Esophagus squamous epithelium (tissue), 5 donors: ENCODE data around the gene MVK. TPM values are rescaled to one million over a fixed set of nuclear protein-coding genes. Genes with fewer than 3 reads are reported as not detected.

ENCODE experiments used
- DNase-seq: peaks from one replicate; lab custom pipeline; 2025; lab: John Stamatoyannopoulos, UW
- H3K27ac ChIP-seq, 4 donors: fragments of 200-600 bp; sonication (generic); one replicate each; pipeline ENCODE4 v1.5.1; 2016 to 2019; ENCODE audit warnings: mild to moderate bottlenecking in 1 of 4
- H3K27me3 ChIP-seq, 4 donors: fragments of 200-600 bp; sonication (generic); 1 replicate in 3 of 4; 2 replicates in 1 of 4; pipeline versions ENCODE4 v1.5.1 to v1.6.0; 2017 to 2021; ENCODE audit warnings: antibody characterized with exemption in 1 of 4
- H3K36me3 ChIP-seq, 3 donors: fragments of 200-600 bp; sonication (generic); one replicate each; pipeline ENCODE4 v1.5.1; 2016 to 2019
- H3K4me1 ChIP-seq, 3 donors: fragments of 200-600 bp; sonication (generic); one replicate each; pipeline ENCODE4 v1.5.1; 2017 to 2019
- H3K4me3 ChIP-seq, 4 donors: fragments of 200-600 bp; sonication (generic); 1 replicate in 3 of 4; 2 replicates in 1 of 4; pipeline ENCODE4 v1.5.1; 2016 to 2019; ENCODE audit warnings: mild to moderate bottlenecking in 2 of 4, moderate library complexity in 1 of 4
- H3K9me3 ChIP-seq, 3 donors: fragments of 200-600 bp; sonication (generic); one replicate each; pipeline ENCODE4 v1.5.1; 2016 to 2019
- CTCF ChIP-seq, 6 experiments: fragments of 450-650 bp in 4 of 6; fragments of 200-600 bp in 2 of 6; sonication (generic) in 2 of 6; IDR thresholded peaks; one replicate each; pipeline ENCODE4 v1.5.1; 2016 to 2019; ENCODE audit warnings: antibody characterized with exemption in 6 of 6, mild to moderate bottlenecking in 4 of 6, moderate library complexity in 4 of 6
- POLR2A ChIP-seq, 4 donors: fragments of 450-650 bp; IDR thresholded peaks; one replicate each; pipeline ENCODE4 v1.6.1; 2017; ENCODE audit warnings: antibody characterized with exemption in 4 of 4, mild to moderate bottlenecking in 4 of 4, moderate library complexity in 3 of 4
- WGBS, 2 donors: methylation state at CpG; one replicate each; pipeline ENCODE4 v1.1.5; 2018; 5-methylcytosine and 5-hydroxymethylcytosine counted together
- intact Hi-C: fragments of 100-400 bp; cut with DNase I; formaldehyde crosslinking; loops from one replicate; pipeline ENCODE4 v1.15.0; 2022
- total RNA-seq, 4 donors: library from RNA; depleted of rRNA; stranded (reverse); fragments of >200 nt; gene quantifications; one replicate each; pipeline ENCODE4 v1.1.0, GENCODE V29; 2016
- donor health status: DM: yes; HTN: yes; CAD: no.

Gene MVK
- total RNA-seq, 4 donors from 2014 or later = 38.9 to 62.6 (median 46.4) TPM

- Histone ChIP-seq H3K27ac (no peak overlapping the region), H3K27me3 (peaks cover 0 to 44% (median 0%) of the 10 kb centered on the region in 4 donors), H3K9me3 (no peaks in the 10 kb centered on the region), H3K4me1 (peaks cover 0 to 14% (median 10%) of the 10 kb centered on the region in 3 donors), H3K36me3 (no peaks in the 10 kb centered on the region), H3K4me3 (no peak overlapping the region)
- TF ChIP-seq CTCF (IDR thresholded peaks at IDR 0.05) = no peak
- no peak for TF ChIP-seq POLR2A (IDR thresholded peaks at IDR 0.05)
- DNase-seq = no peak
- WGBS, 2 donors = 33% methylated on average over 1 of the region's 5 CpGs; no CpG with 5 or more reads in 1 of the 2 donors
- intact Hi-C loops = no loop called here
Measured at GRCh38 chr12:109545826-109546225, 27.8 kb upstream of the MVK start.

- no peak for DNase-seq
- WGBS, 2 donors = 83 to 87% methylated on average over 17 to 18 of the region's 18 CpGs
- Histone ChIP-seq H3K27me3 (peaks cover 0 to 53% (median 0%) of the 10 kb centered on the region in 4 donors), H3K4me1 (peaks cover 0 to 14% (median 10%) of the 10 kb centered on the region in 3 donors), H3K9me3 (no peaks in the 10 kb centered on the region), H3K4me3 (no peak overlapping the region), H3K36me3 (no peaks in the 10 kb centered on the region), H3K27ac (no peak overlapping the region)
- TF ChIP-seq POLR2A (IDR thresholded peaks at IDR 0.05) (no peak), CTCF (IDR thresholded peaks at IDR 0.05) (no peak)
- intact Hi-C loops = no loop called here
Measured at GRCh38 chr12:109547286-109547685, 26.3 kb upstream of the MVK start.

- no peaks in the 10 kb centered on the region for H3K36me3 ChIP-seq
- H3K27me3 ChIP-seq = peaks cover 0 to 59% (median 0%) of the 10 kb centered on the region in 4 donors
- intact Hi-C loops = no loop called here
- no peak for DNase-seq
- peaks cover 0 to 14% (median 10%) of the 10 kb centered on the region in 3 donors for H3K4me1 ChIP-seq
- no peak overlapping the region for H3K4me3 ChIP-seq
- WGBS, 2 donors = 60 to 69% methylated on average over 2 to 4 of the region's 4 CpGs
- no peak overlapping the region for H3K27ac ChIP-seq
- H3K9me3 ChIP-seq = no peaks in the 10 kb centered on the region
- TF ChIP-seq CTCF (IDR thresholded peaks at IDR 0.05) = no peak
- TF ChIP-seq POLR2A (IDR thresholded peaks at IDR 0.05) = no peak
Measured at GRCh38 chr12:109548258-109548657, 25.3 kb upstream of the MVK start.

- Histone ChIP-seq H3K9me3 (no peaks in the 10 kb centered on the region), H3K27ac (no peak overlapping the region), H3K36me3 (no peaks in the 10 kb centered on the region), H3K4me1 (peaks cover 0 to 17% (median 10%) of the 10 kb centered on the region in 3 donors), H3K27me3 (peaks cover 0 to 74% (median 0%) of the 10 kb centered on the region in 4 donors), H3K4me3 (no peak overlapping the region)
- intact Hi-C loops = no loop called here
- TF ChIP-seq CTCF (IDR thresholded peaks at IDR 0.05) (no peak), POLR2A (IDR thresholded peaks at IDR 0.05) (no peak)
- no peak for DNase-seq
- 29 to 33% methylated on average over 11 to 12 of the region's 15 CpGs for WGBS, 2 donors
Measured at GRCh38 chr12:109549613-109550270, 23.9 kb upstream of the MVK start.

GRCh38 chr12:109550281-109550680 is 23.3 kb upstream of the MVK start:
- H3K27me3 ChIP-seq = peaks cover 0 to 77% (median 0%) of the 10 kb centered on the region in 4 donors

More at GRCh38 chr12:109550281-109550680, 23.3 kb upstream of the MVK start:
- 56 to 59% methylated on average over 10 to 11 of the region's 12 CpGs for WGBS, 2 donors
- DNase-seq = no peak
- H3K9me3 ChIP-seq = no peaks in the 10 kb centered on the region
- intact Hi-C loops = no loop called here
- TF ChIP-seq CTCF (IDR thresholded peaks at IDR 0.05) (no peak), POLR2A (IDR thresholded peaks at IDR 0.05) (no peak)
- H3K27ac ChIP-seq = no peak overlapping the region
- H3K4me3 ChIP-seq = no peak overlapping the region
- peaks cover 0 to 12% (median 4%) of the 10 kb centered on the region in 3 donors for H3K4me1 ChIP-seq
- no peaks in the 10 kb centered on the region for H3K36me3 ChIP-seq
